Measurements from ENCODE around the gene ASB18. TPM values are rescaled to one million over a fixed set of nuclear protein-coding genes. Genes with fewer than 3 reads are reported as not detected.

ASB18 gene
- total RNA-seq, 1 experiment from 2014 or later = not detected

GRCh38 chr2:236305531-236305930 is 41.3 kb upstream of the ASB18 start:
- TF ChIP-seq EZH2phosphoT487 (IDR thresholded peaks at IDR 0.05; ENCODE audit: borderline replicate concordance) = no peak
- no peak for TF ChIP-seq SRF (IDR thresholded peaks at IDR 0.05; ENCODE audit: low read depth)
- TF ChIP-seq ZFX (IDR thresholded peaks at IDR 0.05) = no peak
- TF ChIP-seq ELF1 (IDR thresholded peaks at IDR 0.05; ENCODE audit: borderline replicate concordance, low read depth) = no peak
- TF ChIP-seq YY1 (IDR thresholded peaks at IDR 0.05; ENCODE audit: extremely low read depth, insufficient replicate concordance, low read depth, low read length) = no peak
- TF ChIP-seq JUND (IDR thresholded peaks at IDR 0.05) = no peak
- no peak for TF ChIP-seq CEBPB (IDR thresholded peaks at IDR 0.05; ENCODE audit: low read depth)
- no peak for TF ChIP-seq TCF7L2 (IDR thresholded peaks at IDR 0.05; ENCODE audit: borderline replicate concordance, extremely low read depth, insufficient read depth, insufficient read length)
- TF ChIP-seq POLR2AphosphoS5 (IDR thresholded peaks at IDR 0.05; ENCODE audit: low read depth, low read length) = no peak
- no peak for TF ChIP-seq ZNF274 (IDR thresholded peaks at IDR 0.05; ENCODE audit: low read depth, low read length)
- TF ChIP-seq MAX (IDR thresholded peaks at IDR 0.05) = no peak
- no peak for TF ChIP-seq POLR2A (IDR thresholded peaks at IDR 0.05; ENCODE audit: borderline replicate concordance, extremely low read depth, insufficient read depth, insufficient read length)
- no peak for TF ChIP-seq EZH2 (IDR thresholded peaks at IDR 0.05)
- no peak for TF ChIP-seq SP1 (IDR thresholded peaks at IDR 0.05; ENCODE audit: low read depth)
- TF ChIP-seq FOSL1 (IDR thresholded peaks at IDR 0.05; ENCODE audit: low read depth) = no peak
- no peak for TF ChIP-seq RAD21 (IDR thresholded peaks at IDR 0.05; ENCODE audit: low read depth)
- no peak for TF ChIP-seq EGR1 (IDR thresholded peaks at IDR 0.05; ENCODE audit: low read depth)
- no peak for TF ChIP-seq ATF3 (IDR thresholded peaks at IDR 0.05)
- no TSS peak for BruUV-seq (replicated peaks)
- intact Hi-C loops (cut with micrococcal nuclease) = no loop called here
- Histone ChIP-seq H3K4me1 (ENCODE audit: control insufficient read depth in 1 of 2, insufficient read depth in 2 of 2, low read length in 2 of 2) (no peaks in the 10 kb centered on the region), H3K27ac (ENCODE audit: low read depth, low read length) (no peak overlapping the region), H3K4me3 (replicated peaks in 1 of 2; ENCODE audit: low read depth in 1 of 2, low read length in 2 of 2) (no peak overlapping the region), H3K9ac (ENCODE audit: low read length) (no peak overlapping the region), H2AFZ (ENCODE audit: low read depth, low read length, poor library complexity, severe bottlenecking) (no peak overlapping the region), H3K4me2 (ENCODE audit: low read length) (no peak overlapping the region), H3K9me3 (ENCODE audit: control insufficient read depth in 1 of 2, insufficient read depth in 1 of 2, low read depth in 1 of 2, low read length in 2 of 2) (no peaks in the 10 kb centered on the region), H3K79me2 (ENCODE audit: insufficient read depth, low read length) (no peaks in the 10 kb centered on the region), H3K36me3 (ENCODE audit: control insufficient read depth in 1 of 2, insufficient read depth in 2 of 2, low read length in 2 of 2) (no peaks in the 10 kb centered on the region), H3K27me3 (ENCODE audit: insufficient read depth, low read length) (no peaks in the 10 kb centered on the region), H3K9me2 (ENCODE audit: insufficient read depth) (no peaks in the 10 kb centered on the region), H4K20me1 (ENCODE audit: insufficient read depth) (no peaks in the 10 kb centered on the region)
- RAD21 ChIA-PET (ENCODE audit: low non-redundant PET in 1 of 2, low total read pairs in 2 of 2, uncharacterized antibody in 2 of 2, unreplicated experiment in 2 of 2) = no interaction called here
- ATAC-seq (no peak), DNase-seq (ENCODE audit: low read depth, low spot score) (no peak)
- CTCF ChIA-PET = no interaction called here
- POLR2A ChIA-PET = no interaction called here
